Neuronal stem cell (in vitro differentiated cells): ENCODE data around the gene HLA-DQA1.

ENCODE experiments used
- DNase-seq: peaks from one replicate; pipeline ENCODE4 v3.0.0-alpha.2; 2013; ENCODE audit warnings: low spot score
- H2AFZ ChIP-seq: one replicate; pipeline ENCODE4 v1.6.1; 2013; ENCODE audit warnings: mild to moderate bottlenecking, low read length, inconsistent platforms
- H2AK5ac ChIP-seq: 2 replicates; pipeline ENCODE4 v1.6.1; 2013; ENCODE audit warnings: low read depth, mild to moderate bottlenecking, inconsistent platforms, low read length, moderate library complexity, mixed read lengths
- H2BK120ac ChIP-seq: 2 replicates; pipeline ENCODE4 v1.6.1; 2013; ENCODE audit warnings: low read depth, mild to moderate bottlenecking, inconsistent platforms, low read length, moderate library complexity, mixed read lengths
- H2BK12ac ChIP-seq: one replicate; pipeline ENCODE4 v1.6.1; 2013; ENCODE audit warnings: low read length, inconsistent platforms
- H2BK15ac ChIP-seq: 2 replicates; pipeline ENCODE4 v1.6.1; 2013; ENCODE audit warnings: mild to moderate bottlenecking, low read length, inconsistent platforms, mixed read lengths
- H2BK5ac ChIP-seq: one replicate; pipeline ENCODE4 v1.6.1; 2013; ENCODE audit warnings: inconsistent platforms, mild to moderate bottlenecking, low read length, moderate library complexity
- H3K14ac ChIP-seq: one replicate; pipeline ENCODE4 v1.6.1; 2013; ENCODE audit warnings: low read length, inconsistent platforms
- H3K18ac ChIP-seq: 2 replicates; pipeline ENCODE4 v1.6.1; 2013; ENCODE audit warnings: low read length, inconsistent platforms
- H3K23ac ChIP-seq: 2 replicates; pipeline ENCODE4 v1.6.1; 2013; ENCODE audit warnings: low read depth, mild to moderate bottlenecking, mixed read lengths, low read length, inconsistent platforms; ENCODE audit not compliant: poor library complexity
- H3K27ac ChIP-seq: replicated peaks from 3 replicates; pipeline ENCODE4 v1.5.1; 2013; ENCODE audit warnings: low read length, inconsistent platforms
- H3K27me3 ChIP-seq, 3 experiments: 2 replicates each; pipeline ENCODE4 v1.6.1; 2013; ENCODE audit warnings: low read length in 3 of 3, mild to moderate bottlenecking in 2 of 3, inconsistent platforms in 1 of 3, low read depth in 1 of 3, mixed read lengths in 1 of 3, moderate library complexity in 1 of 3; ENCODE audit not compliant: control insufficient read depth in 3 of 3, insufficient read depth in 3 of 3
- H3K36me3 ChIP-seq, 2 donors: replicated peaks in 1 of 2; 2 replicates each; pipeline ENCODE4 v1.6.1; 2013; ENCODE audit warnings: low read length in 2 of 2; ENCODE audit not compliant: control insufficient read depth in 2 of 2, insufficient read depth in 2 of 2
- H3K4ac ChIP-seq: 2 replicates; pipeline ENCODE4 v1.6.1; 2013; ENCODE audit warnings: inconsistent platforms, mild to moderate bottlenecking, low read length, moderate library complexity
- H3K4me1 ChIP-seq, 2 donors: 1 replicate in 1 of 2; 2 replicates in 1 of 2; pipeline ENCODE4 v1.6.1; 2013; ENCODE audit warnings: low read length in 2 of 2, low read depth in 1 of 2; ENCODE audit not compliant: control insufficient read depth in 2 of 2, insufficient read depth in 1 of 2
- H3K4me2 ChIP-seq: one replicate; pipeline ENCODE4 v1.6.1; 2013; ENCODE audit warnings: mild to moderate bottlenecking, low read length, inconsistent platforms; ENCODE audit not compliant: insufficient read depth, poor library complexity, severe bottlenecking
- H3K4me3 ChIP-seq, 2 donors: 2 replicates each; pipeline ENCODE4 v1.5.1; 2013; ENCODE audit warnings: low read length in 2 of 2, mild to moderate bottlenecking in 2 of 2, inconsistent platforms in 1 of 2, moderate library complexity in 1 of 2
- H3K79me1 ChIP-seq: one replicate; pipeline ENCODE4 v1.6.1; 2013; ENCODE audit warnings: low read depth, mild to moderate bottlenecking, inconsistent platforms, low read length, moderate library complexity
- H3K9ac ChIP-seq: one replicate; pipeline ENCODE4 v1.6.1; 2013; ENCODE audit warnings: mild to moderate bottlenecking, low read depth, low read length, inconsistent platforms; ENCODE audit not compliant: poor library complexity
- H3K9me3 ChIP-seq, 2 donors: replicated peaks in 1 of 2; 2 replicates each; pipeline versions ENCODE3 to v1.6.1; 2013; ENCODE audit warnings: low read length in 2 of 2, mild to moderate bottlenecking in 2 of 2, inconsistent platforms in 1 of 2, low read depth in 1 of 2, mixed read lengths in 1 of 2, moderate library complexity in 1 of 2; ENCODE audit not compliant: control insufficient read depth in 2 of 2, insufficient read depth in 1 of 2
- H4K8ac ChIP-seq: one replicate; pipeline ENCODE4 v1.6.1; 2013; ENCODE audit warnings: low read depth, mild to moderate bottlenecking, inconsistent platforms, low read length, moderate library complexity
- H4K91ac ChIP-seq: one replicate; pipeline ENCODE4 v1.6.1; 2013; ENCODE audit warnings: low read length, low read depth, mild to moderate bottlenecking, inconsistent platforms; ENCODE audit not compliant: poor library complexity
- WGBS, 2 donors: extraction: QIAGEN DNeasy Blood & Tissue Kit; methylation state at CpG; one replicate each; pipeline ENCODE4 v1.1.7; 2013; ENCODE audit warnings: missing lambda C conversion rate in 2 of 2, mixed read lengths in 1 of 2; ENCODE audit not compliant: insufficient read length in 2 of 2, insufficient replicate concordance in 1 of 2; ENCODE audit errors: extremely low coverage in 2 of 2; 5-methylcytosine and 5-hydroxymethylcytosine counted together

HLA-DQA1 gene

GRCh38 chr6:32659856-32660595 lies 22.8 kb downstream of the HLA-DQA1 start:
- Histone ChIP-seq H3K36me3 (no peaks in the 10 kb centered on the region), H2BK12ac (no peak overlapping the region), H3K4me2 (no peak overlapping the region), H3K23ac (no peak overlapping the region), H3K4me1 (no peaks in the 10 kb centered on the region), H3K4ac (no peak overlapping the region), H2BK120ac (no peak overlapping the region), H4K91ac (no peak overlapping the region), H3K27me3 (peaks cover 0 to 22% (median 0%) of the 10 kb centered on the region in 3 experiments), H2AFZ (no peak overlapping the region), H3K9ac (no peak overlapping the region), H3K4me3 (no peak overlapping the region), H3K9me3 (no peaks in the 10 kb centered on the region), H3K79me1 (no peaks in the 10 kb centered on the region), H4K8ac (no peak overlapping the region), H3K14ac (no peak overlapping the region), H2BK15ac (no peak overlapping the region), H2BK5ac (no peak overlapping the region), H2AK5ac (no peak overlapping the region), H3K18ac (no peak overlapping the region), H3K27ac (no peak overlapping the region)
- WGBS, 2 donors = no CpG with 5 or more reads among the region's 4 CpGs
- no peak for DNase-seq

- H3K14ac ChIP-seq = no peak overlapping the region
- no peak overlapping the region for H3K4me3 ChIP-seq
- H2AK5ac ChIP-seq = no peak overlapping the region
- H2AFZ ChIP-seq = no peak overlapping the region
- H3K27me3 ChIP-seq = peaks cover 0 to 43% (median 3%) of the 10 kb centered on the region in 3 experiments
- H2BK15ac ChIP-seq = no peak overlapping the region
- H2BK120ac ChIP-seq = no peak overlapping the region
- no peak overlapping the region for H3K23ac ChIP-seq
- no peak overlapping the region for H3K27ac ChIP-seq
- no peak overlapping the region for H4K8ac ChIP-seq
- H2BK5ac ChIP-seq = no peak overlapping the region
- no peak overlapping the region for H2BK12ac ChIP-seq
- no peak overlapping the region for H3K4ac ChIP-seq
- H3K36me3 ChIP-seq = no peaks in the 10 kb centered on the region
- no peak overlapping the region for H3K9ac ChIP-seq
- no peaks in the 10 kb centered on the region for H3K9me3 ChIP-seq
- DNase-seq = no peak
- H4K91ac ChIP-seq = no peak overlapping the region
- WGBS, 2 donors = no CpG with 5 or more reads among the region's 7 CpGs
- no peak overlapping the region for H3K4me2 ChIP-seq
- no peaks in the 10 kb centered on the region for H3K79me1 ChIP-seq
- H3K4me1 ChIP-seq = no peaks in the 10 kb centered on the region
- no peak overlapping the region for H3K18ac ChIP-seq
These were observed 24.9 kb downstream of the HLA-DQA1 start for GRCh38 chr6:32662099-32662498.

GRCh38 chr6:32662836-32663235 lies 25.6 kb downstream of the HLA-DQA1 start:
- Histone ChIP-seq H2BK12ac (no peak overlapping the region), H3K14ac (no peak overlapping the region), H3K4me3 (no peak overlapping the region), H4K91ac (no peak overlapping the region), H3K4me2 (no peak overlapping the region), H3K9ac (no peak overlapping the region), H2BK5ac (no peak overlapping the region), H3K4ac (no peak overlapping the region), H2BK15ac (no peak overlapping the region), H3K79me1 (no peaks in the 10 kb centered on the region), H3K18ac (no peak overlapping the region), H3K27me3 (peaks cover 0 to 47% (median 3%) of the 10 kb centered on the region in 3 experiments), H3K36me3 (no peaks in the 10 kb centered on the region), H3K27ac (no peak overlapping the region), H3K9me3 (no peaks in the 10 kb centered on the region), H2AK5ac (no peak overlapping the region), H2BK120ac (no peak overlapping the region), H2AFZ (no peak overlapping the region), H3K4me1 (no peaks in the 10 kb centered on the region), H4K8ac (no peak overlapping the region), H3K23ac (no peak overlapping the region)
- no CpG with 5 or more reads among the region's 5 CpGs for WGBS, 2 donors
- no peak for DNase-seq

GRCh38 chr6:32664354-32664753 lies 27.1 kb downstream of the HLA-DQA1 start:
- no peak for DNase-seq
- Histone ChIP-seq H3K4me3 (no peak overlapping the region), H3K23ac (no peak overlapping the region)

More at GRCh38 chr6:32664354-32664753, 27.1 kb downstream of the HLA-DQA1 start:
- H2AK5ac ChIP-seq = no peak overlapping the region
- H3K36me3 ChIP-seq = no peaks in the 10 kb centered on the region
- H2BK15ac ChIP-seq = no peak overlapping the region
- H3K27me3 ChIP-seq = peaks cover 0 to 47% (median 3%) of the 10 kb centered on the region in 3 experiments
- H3K4me1 ChIP-seq = no peaks in the 10 kb centered on the region
- H4K8ac ChIP-seq = no peak overlapping the region
- H2BK5ac ChIP-seq = no peak overlapping the region
- H3K9me3 ChIP-seq = no peaks in the 10 kb centered on the region
- no peak overlapping the region for H3K4me2 ChIP-seq
- no peak overlapping the region for H3K9ac ChIP-seq
- H4K91ac ChIP-seq = no peak overlapping the region
- no peak overlapping the region for H3K18ac ChIP-seq
- H3K14ac ChIP-seq = no peak overlapping the region
- no peak overlapping the region for H2BK12ac ChIP-seq
- H3K79me1 ChIP-seq = no peaks in the 10 kb centered on the region
- no peak overlapping the region for H2AFZ ChIP-seq
- no peak overlapping the region for H3K4ac ChIP-seq
- no peak overlapping the region for H3K27ac ChIP-seq
- H2BK120ac ChIP-seq = no peak overlapping the region
- no CpG with 5 or more reads among the region's 26 CpGs for WGBS, 2 donors
